Suppressor macrophage (primary cell): ENCODE data around the gene PDE5A.
"Not testable (repeated sequence)": the region's sequence is repeated elsewhere in the genome, so short reads cannot be mapped to it uniquely, and the experiment has no call there.

ENCODE experiments used
- DNase-seq, 4 experiments: peaks; one replicate each; pipeline ENCODE4 v3.0.0-alpha.2; 2020 to 2022

The PDE5A gene

DNA sequence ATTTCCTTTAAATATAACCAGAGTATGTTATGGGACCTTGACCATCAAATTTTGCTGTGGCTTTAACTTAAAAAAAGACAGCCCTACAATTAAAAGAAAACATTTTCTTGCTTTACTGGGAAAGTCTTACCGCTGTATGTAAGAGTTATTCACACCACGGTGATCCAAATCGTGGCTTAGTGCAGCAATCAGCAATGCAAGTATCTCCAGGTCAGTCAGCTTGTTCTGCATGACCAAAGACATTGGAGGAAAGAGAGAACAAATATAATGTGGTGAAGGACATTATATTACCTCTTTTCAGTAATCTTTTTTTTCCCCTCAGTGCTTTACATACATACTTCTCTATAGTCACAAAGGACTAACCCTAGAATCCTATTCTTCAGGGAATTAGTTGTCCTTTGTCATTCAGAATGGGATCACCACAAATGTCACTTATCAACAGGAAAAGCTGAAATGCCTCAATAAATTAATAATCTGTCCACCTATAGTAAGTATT lies 109.6 kb downstream of the PDE5A start:
- no peak for DNase-seq

DNA sequence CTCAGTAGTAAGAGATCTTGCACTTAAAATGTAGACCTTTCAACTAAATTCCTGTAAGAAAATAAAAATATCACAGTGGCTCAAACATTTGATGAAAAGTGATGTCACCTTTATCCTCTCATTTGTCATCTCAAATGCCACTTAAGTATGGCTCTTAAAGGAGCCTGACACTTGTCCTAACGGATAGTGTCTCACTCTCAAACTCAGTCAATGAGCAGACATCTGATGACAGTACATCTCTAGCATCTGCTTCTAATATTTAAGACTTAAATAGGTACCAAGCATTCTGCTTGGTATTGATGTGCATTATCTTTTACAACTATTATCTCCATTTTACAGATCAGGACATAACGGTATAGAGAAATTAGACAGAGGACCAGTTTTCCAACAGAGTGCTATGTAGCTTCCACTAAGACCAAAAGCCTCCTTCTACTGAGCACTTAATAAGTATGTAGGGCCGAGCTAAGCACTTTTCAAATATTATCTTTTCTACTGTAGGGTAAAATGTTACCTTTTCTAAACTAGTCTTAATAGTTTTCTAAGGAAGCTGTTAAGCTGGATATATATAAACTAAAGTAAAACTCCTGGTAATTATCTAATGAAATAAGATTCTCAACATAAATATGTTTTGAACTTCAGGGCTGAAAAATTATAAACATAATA lies 110.2 kb downstream of the PDE5A start:
- no peak for DNase-seq

DNA sequence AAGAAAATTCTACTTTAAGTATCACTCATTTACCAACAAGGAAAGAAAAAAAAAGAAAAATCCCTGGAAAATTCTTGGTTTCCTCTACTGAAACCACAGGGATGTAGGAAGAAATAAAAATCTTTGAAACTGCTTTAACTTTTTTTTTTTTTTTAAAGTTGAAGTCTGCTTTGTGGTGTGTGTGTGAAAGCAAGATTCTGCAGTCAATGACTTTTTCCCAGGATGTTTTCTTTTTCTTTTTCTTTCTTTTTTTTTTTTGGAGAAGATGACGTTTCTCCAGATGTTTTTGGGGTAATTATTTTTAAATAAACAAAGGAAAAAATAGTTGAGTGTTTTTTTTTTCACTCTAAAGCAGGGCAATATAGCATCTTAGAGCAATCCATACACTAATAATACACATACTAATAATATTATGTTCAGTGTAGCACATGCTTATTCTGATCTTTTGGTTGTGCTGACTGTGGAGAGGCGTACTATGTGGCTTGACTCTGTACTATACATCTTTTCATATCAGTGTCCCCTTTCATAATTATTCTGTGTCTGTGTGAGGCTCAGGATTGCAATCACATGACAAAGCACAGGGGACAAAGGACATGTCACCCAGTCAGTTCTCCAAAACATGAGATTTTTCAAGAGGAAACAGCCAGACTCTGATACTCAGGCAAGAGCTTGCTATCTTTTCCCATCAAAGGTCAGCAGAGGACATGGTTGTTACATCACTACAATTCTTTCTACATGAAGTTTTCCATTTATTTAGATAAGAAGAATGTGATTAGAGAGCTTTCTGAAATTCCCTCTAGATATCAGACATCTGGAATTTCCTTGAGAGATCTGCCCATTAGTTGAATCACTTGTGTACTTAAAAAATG lies 111.0 kb downstream of the PDE5A start:
- DNase-seq = peak in 3 of 4 experiments; percentile 3 to 16 (median 6)

DNA sequence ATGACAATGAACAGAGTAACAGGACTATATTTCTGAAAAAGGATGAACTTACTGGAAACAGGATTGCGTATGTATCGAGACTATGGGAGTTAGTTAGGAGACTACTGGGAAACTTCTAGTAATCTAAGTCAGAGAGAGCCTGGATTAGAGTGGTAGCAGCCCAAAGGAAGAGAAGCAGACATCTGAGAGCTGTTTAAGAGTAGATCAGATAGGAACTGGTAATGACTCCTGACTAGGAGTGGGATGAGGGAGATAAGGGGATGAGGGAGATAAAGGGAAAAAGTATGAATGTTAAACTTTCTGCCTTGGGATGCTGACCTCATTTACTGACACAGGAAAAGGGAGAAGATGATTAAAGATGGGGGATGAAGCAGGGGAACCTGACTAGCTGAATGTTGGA lies 116.2 kb downstream of the PDE5A start:
- DNase-seq = no peak

DNA sequence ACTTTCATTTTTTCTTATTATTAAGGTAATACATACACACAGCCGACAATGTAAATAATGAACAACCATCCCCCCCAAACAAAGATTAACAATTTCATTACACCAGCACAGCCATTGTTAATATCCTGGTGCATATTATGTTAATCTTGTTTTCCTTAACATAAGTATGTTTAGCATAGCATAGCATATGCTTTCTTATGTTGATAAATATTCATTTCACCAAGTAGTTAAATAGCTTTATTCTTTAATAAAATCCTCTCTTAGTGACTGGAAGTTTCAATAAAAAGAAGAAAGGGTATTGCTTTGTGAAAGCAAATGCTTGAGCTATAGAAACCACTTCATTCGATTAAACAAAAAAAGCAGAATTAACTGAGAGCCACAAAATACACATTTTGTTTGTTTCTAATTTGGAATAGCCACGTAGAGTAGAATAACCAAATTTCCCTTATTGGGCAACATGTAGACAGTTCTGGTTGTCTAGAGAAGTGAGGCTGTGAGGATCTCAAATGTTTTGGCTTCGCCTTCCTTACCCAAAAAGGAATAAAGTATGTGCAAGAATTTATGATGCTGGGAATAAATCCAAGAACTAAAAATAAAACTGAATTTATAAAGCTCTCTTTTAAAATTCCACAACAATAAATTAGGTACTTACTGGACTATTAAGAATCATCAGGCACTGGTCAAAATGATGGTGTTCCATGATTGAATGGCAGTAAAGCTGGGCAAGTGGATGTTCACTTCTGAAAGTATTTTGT lies 118.0 kb downstream of the PDE5A start:
- no peak for DNase-seq

DNA sequence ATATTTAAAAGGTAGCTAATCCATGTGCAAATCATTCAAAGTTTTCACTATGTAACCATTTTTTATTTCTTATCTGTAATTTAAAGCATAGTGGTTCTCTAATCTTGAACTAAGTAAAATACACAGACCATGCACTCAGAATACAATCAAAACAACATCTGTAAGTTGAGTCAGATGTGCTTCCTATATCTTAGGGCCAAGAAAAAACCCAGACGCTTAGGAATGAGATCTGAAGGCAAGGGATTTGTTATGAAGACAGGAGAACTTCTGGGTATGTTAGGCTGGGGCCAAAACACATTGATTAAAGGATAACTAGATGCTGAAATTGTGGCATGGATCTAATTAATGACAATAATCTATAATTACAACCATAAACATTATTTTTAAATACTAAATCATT lies 120.3 kb downstream of the PDE5A start:
- DNase-seq = no peak

DNA sequence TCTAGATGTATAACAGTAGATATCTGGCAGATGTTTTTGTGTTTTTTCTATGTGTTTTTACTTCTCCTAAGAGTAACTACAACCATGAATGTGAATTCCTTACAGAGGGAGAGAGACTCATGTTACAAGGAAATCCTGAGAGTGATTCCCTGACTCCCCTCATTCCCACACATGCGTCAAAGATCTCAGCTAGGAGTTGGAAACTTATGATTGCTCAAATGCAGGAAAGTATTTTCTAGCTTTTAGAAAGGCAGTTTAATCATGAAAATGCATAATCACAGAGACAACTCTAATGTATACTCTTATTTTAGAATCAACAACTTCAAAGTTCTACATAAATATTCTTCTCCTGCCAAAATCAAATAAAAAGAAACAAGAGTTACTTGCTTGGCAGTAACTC lies 121.8 kb downstream of the PDE5A start:
- no peak for DNase-seq

DNA sequence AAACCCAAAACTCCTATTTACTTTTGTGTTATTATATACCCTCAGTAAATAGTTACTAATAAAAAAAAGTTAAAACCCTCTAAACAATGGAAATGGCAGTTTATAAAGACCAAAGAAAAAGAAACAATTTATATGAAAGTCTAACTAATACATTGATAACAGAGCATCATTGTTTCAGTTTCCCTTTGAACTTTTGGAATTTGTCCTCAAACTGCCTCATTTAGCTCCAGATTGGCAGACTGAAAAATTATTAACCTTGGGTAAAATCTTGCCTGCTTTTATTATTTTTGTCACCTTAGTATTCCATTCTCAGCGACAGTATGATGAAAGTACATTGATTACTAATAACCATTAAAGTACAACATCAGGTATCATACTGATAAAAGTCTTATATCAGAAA lies 124.0 kb downstream of the PDE5A start:
- no peak for DNase-seq

DNA sequence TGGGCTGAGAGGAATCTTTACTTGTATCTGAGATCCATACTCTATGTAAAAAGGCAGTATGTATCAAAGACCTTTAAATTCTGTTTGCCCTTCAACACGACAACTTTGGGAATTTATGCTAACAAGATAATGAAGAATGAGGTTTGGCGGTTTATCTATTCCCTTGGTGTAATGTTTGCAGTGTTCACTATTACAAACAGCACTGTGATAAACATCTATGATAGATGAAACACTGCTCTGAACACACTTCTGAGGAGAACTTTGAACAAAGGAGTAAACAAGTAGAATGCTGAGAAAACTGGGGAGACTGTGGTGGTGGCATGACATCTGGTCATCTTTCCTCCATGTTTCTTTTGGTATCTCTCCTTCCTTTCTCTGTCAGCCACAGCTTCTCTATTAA lies 126.9 kb downstream of the PDE5A start:
- no peak for DNase-seq

DNA sequence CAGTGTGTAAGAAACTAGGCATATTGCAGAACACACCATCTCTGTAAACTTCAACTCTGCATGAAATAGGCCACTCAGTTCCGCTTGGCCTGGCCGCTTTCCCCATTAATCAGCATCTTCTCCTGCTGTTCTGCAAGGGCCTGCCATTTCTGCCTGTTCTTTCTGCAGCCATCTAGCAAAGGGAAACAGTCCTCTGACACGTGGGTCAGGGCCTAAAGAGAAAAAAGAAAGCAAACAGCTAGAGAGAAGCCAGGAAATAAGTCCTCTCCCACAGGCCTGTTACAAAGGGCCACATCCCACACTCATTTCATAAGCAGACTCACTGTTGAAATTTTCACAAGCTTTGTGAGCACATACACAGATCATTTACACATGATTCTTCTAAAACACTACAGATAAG lies 130.1 kb downstream of the PDE5A start:
- DNase-seq = peak; percentile 26 to 54 (median 47)

DNA sequence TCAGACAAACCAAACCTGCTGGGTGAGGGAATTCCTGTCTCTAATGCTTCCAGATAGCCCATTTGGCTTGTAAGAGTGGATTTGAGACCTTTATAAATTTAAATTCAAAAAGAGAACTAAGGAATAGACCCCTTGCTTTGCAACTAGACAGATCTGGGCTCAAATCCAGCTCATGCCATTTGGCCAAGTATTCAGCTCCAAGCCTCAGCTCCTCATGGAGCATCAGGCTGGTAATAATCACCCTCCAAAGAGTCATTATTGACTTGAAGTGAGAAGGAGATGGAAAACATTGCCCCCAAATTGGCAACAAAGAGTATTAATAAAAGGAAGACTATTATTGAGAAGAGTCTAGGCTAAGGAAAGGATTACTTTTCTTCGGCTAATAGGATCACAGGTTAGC lies 134.7 kb downstream of the PDE5A start:
- DNase-seq = no peak

DNA sequence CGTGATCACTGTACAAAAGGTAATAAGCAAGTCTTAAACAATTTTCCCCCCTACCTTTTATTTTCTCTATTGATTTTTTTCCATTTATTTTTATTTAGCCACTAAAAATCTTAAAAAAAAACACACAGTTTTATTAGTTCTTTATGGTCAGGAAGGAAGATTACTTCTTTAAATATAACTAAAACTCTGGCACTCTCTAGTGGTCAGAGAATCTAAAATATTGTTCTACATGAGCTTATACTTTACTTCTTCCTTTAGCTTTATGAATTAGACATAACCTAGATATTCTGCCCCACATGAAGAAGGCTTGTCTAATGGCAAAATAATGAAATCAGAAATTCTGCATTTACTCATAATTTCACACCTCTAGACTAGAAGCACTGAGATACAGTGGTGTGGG lies 135.2 kb downstream of the PDE5A start:
- DNase-seq = peak in 2 of 4 experiments; percentile 14 to 22

DNA sequence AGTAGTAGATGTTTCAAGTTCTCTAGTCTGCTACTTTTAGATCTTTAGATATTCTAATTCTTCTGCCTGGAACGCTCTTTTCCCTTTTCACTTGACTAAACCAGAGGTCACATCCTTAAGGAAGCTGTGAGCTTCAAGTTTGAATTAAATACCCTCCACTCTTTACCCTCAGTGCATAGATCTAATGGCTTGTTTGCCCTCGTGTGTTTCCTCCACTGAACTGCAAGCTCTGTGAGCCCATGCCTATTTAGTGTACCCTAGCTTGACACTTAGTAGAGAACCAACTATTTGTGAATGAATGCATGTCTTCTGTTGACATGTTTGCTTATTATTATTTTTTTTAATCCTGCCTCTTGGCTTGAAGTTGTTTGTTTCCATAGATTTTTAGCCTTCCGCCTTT lies 138.3 kb downstream of the PDE5A start:
- DNase-seq = no peak

DNA sequence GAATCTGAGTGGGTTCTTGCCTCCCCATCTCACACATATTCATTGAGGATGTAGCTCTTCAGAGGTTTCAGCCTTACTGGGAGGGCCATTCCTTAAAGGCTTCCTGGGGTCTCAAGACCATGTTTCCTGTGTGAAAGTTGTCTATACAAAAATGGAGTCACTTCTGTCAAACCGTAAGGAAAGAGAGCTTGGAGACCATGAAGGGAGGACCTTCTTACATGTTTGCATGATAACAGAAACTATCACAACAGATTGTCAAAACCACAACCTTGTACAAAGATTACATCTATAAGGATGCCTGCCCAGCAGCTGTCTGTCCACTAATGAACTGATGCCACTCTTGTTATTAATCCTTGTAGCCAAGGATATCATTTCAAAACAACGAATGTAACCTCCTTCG lies 139.3 kb downstream of the PDE5A start:
- no peak for DNase-seq

DNA sequence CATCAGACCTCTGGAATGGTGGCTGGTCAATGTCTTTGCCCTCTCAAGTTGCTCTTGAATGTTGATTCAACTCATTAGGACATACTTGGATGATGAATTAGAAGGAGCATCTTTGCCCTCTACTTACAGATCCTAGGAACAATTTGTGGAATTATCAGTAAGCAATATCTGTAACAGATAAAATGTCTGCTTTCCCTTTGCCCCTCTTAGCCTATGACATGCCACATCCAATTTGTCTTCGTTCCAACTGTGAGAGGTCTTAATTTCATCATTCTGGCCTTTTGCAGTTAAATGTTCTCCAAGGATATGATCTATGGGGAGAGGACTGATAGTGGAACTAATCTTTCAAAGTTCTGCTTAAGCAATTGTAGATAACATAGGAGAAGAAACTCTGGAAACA lies 148.3 kb downstream of the PDE5A start:
- DNase-seq = no peak

DNA sequence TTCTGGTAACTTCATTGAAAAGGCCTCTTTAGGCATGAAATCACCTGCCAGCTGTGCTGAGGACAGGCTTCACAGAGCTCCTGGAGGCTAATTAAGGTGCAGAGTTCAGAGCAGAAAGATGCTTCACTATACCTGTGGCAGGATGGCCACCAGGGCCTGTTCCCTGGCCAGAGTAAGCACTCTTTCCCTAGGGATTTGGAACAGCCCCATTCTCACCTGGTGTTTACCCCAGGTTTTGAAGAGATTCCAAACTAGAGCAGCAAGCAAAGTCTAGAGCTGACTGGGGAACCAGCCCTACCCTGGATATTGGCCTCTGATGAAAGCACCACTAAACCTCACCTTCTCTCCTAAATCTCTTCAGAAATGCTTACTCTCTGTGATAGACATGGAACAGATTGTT lies 148.8 kb downstream of the PDE5A start:
- DNase-seq = no peak

DNA sequence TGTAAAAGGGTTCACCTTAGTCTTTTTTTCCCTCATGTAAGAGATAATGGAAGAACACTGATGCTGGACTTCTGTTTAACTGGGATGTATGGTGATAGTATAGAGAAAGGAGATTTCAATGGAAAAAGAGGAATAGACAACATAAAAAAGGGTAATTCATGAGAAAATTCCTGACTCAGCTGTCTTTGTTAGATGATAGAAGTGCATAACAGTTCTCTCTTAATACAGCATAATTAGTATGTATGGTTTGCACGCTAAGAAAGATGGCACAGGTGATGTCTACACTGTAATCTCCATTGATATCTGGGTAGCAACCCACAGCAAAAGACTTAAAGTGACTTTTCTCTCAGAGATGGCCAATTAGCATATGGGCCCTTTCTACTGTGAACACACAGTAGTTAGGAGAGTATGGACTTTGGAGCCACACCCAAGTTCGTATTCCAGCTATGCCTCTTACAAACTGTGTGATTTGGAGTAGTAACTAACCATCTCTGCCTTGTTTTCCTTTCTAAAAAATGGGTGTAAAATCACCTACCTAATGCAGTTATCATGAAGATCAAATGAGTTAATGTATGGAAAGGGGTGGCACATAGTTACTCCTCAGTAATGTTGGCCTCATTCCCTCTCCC lies 149.3 kb downstream of the PDE5A start:
- no peak for DNase-seq

DNA sequence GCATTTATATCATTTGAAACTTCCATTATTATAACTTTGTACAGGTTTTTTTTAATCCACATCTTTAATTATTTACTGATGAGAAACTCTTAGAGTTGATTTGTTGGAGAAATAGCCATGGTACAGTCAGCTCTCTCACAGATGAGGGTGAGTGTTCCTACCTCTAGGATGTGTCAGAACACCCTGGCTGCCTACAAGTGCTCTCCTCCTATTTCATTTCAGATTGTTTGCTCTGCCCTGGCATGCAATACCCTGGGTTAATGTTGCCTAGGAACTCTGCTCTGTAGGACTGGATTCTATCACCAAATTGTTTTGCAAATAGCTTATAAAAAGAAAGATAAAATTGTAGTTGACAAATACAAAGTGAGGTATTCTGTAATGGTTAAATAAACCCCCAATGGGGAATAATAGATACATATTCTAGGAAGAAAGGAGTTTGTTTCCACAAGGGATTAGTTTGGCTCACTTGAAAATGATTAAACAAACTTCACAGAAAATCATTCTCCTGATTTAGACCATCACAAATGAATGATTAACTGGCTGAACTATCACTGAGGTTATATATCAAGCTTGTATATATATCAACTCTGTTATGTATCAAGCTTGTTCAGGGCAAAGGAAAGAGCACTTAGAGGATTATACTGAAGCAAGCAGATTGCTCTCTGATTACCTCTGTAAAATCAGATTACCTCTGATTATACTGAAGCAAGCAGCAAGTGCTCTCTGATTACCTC lies 150.0 kb downstream of the PDE5A start:
- DNase-seq = no peak

DNA sequence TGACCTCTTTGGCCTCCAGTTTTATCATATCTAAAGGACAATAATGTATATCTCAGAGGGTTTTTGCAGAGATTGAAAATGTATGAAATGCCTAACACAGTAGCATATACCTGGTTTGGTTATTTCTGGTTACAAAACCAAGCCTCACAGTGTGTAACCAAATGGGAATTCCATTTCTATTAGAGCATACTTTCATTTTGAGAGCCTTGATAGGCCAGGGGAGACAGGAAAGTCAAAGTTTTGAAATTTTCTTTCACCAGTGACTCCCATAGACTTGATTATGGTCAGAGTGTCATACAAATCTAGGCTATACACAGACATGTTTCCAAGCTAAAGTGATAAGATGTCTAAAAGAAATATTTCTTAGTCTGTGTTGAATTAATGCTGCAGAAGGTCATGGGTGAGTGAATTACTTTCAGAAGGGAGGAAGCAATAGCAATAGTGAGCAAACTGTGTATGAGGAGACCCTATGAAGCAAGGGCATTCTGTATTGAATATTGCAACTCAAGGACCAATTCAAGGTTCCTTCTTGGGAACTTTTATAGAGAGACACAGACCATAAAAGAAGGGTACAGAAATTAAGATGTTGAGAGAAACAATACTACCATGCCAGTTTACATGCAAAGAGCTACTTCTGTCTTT lies 151.1 kb downstream of the PDE5A start:
- DNase-seq = no peak

DNA sequence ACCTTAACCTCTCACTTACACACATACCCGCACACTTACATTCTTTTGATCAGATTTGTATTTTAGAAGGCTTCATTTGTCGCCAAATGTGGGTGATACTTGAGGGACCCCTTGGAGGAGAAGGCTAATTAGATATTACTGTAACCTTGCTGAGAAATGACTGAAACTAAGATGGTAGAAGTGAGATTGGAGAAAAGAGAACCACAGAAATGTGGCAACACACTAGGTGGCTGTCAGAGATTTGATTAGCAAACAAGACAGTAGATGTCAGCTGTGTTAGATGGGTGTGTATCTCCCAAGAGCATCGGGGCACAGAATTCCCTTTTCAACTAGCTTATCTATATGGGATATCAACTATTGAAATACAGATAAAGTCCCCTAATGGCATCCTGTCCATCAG lies 157.3 kb downstream of the PDE5A start:
- DNase-seq = no peak

DNA sequence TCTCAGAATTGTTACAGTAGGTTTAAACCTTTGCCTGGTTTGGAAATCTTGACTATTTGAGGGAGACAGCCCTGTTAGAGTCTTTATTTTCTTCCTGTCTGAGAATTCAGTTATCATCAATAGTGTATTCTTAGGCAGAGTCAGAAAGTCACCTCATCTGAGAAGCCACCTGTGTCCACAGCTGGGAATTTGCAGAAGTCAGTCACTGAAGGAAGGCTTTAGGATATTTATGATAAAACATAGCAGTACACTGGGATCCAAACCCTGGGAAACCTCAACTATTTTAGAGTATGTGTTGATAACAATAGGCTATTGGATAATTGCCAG lies 157.9 kb downstream of the PDE5A start:
- not testable (repeated sequence) for DNase-seq
